H9 (cell line): ENCODE results near the gene ADAMTSL3. TPM values are rescaled to one million over a fixed set of nuclear protein-coding genes. Genes with fewer than 3 reads are reported as not detected.

ENCODE experiments used
- DNase-seq: peaks from one replicate; pipeline ENCODE4 v3.0.0-alpha.2; 2017
- H2AFZ ChIP-seq: one replicate; pipeline ENCODE4 v1.6.1; 2013; ENCODE audit warnings: mild to moderate bottlenecking, low read length, control low read depth, moderate library complexity
- H2AK5ac ChIP-seq: 2 replicates; pipeline ENCODE4 v1.6.1; 2013; ENCODE audit warnings: low read length, control low read depth, mixed read lengths; ENCODE audit not compliant: insufficient read length
- H2BK120ac ChIP-seq: one replicate; pipeline ENCODE4 v1.6.1; 2013; ENCODE audit warnings: low read depth, mild to moderate bottlenecking, low read length, control low read depth, inconsistent platforms; ENCODE audit not compliant: poor library complexity, severe bottlenecking
- H2BK12ac ChIP-seq: 2 replicates; pipeline ENCODE4 v1.6.1; 2013; ENCODE audit warnings: low read length, control low read depth, mixed read lengths, low read depth; ENCODE audit not compliant: insufficient read length
- H2BK15ac ChIP-seq: 2 replicates; pipeline ENCODE4 v1.6.1; 2013; ENCODE audit warnings: low read depth, low read length, control low read depth
- H2BK20ac ChIP-seq: one replicate; pipeline ENCODE4 v1.6.1; 2013; ENCODE audit warnings: low read depth, mild to moderate bottlenecking, low read length, control low read depth, inconsistent platforms; ENCODE audit not compliant: poor library complexity, severe bottlenecking
- H2BK5ac ChIP-seq: 2 replicates; pipeline ENCODE4 v1.6.1; 2013; ENCODE audit warnings: low read length, control low read depth, mixed read lengths; ENCODE audit not compliant: insufficient read length
- H3K14ac ChIP-seq: 2 replicates; pipeline ENCODE4 v1.6.1; 2013; ENCODE audit warnings: low read length, control low read depth; ENCODE audit not compliant: insufficient read depth
- H3K18ac ChIP-seq: 2 replicates; pipeline ENCODE4 v1.6.1; 2013; ENCODE audit warnings: low read depth, mild to moderate bottlenecking, mixed read lengths, low read length, control low read depth; ENCODE audit not compliant: insufficient read length
- H3K23ac ChIP-seq: 2 replicates; pipeline ENCODE4 v1.6.1; 2013; ENCODE audit warnings: low read length, control low read depth, mixed read lengths, low read depth; ENCODE audit not compliant: insufficient read length
- H3K23me2 ChIP-seq: 2 replicates; pipeline ENCODE4 v1.6.1; 2013; ENCODE audit warnings: low read depth, mild to moderate bottlenecking, mixed read lengths, low read length, control low read depth; ENCODE audit not compliant: insufficient read length, poor library complexity, severe bottlenecking
- H3K27ac ChIP-seq: 2 replicates; pipeline ENCODE4 v1.5.1; 2013; ENCODE audit warnings: low read length, control low read depth, mixed read lengths, low read depth; ENCODE audit not compliant: insufficient read length
- H3K27me3 ChIP-seq: 2 replicates; pipeline ENCODE4 v1.6.1; 2013; ENCODE audit warnings: low read length, control low read depth, inconsistent platforms; ENCODE audit not compliant: insufficient read depth
- H3K4ac ChIP-seq: 2 replicates; pipeline ENCODE4 v1.6.1; 2013; ENCODE audit warnings: low read depth, mild to moderate bottlenecking, control low read depth, inconsistent platforms, low read length, moderate library complexity
- H3K4me1 ChIP-seq: 2 replicates; pipeline ENCODE4 v1.6.1; 2013; ENCODE audit warnings: low read length, control low read depth, inconsistent platforms; ENCODE audit not compliant: insufficient read depth
- H3K4me2 ChIP-seq: 2 replicates; pipeline ENCODE4 v1.6.1; 2013; ENCODE audit warnings: low read length, control low read depth, mixed read lengths; ENCODE audit not compliant: insufficient read length, insufficient read depth
- H3K56ac ChIP-seq: 2 replicates; pipeline ENCODE4 v1.6.1; 2013; ENCODE audit warnings: low read depth, mild to moderate bottlenecking, mixed read lengths, low read length, control low read depth; ENCODE audit not compliant: insufficient read length
- H3K79me1 ChIP-seq: 2 replicates; pipeline ENCODE4 v1.6.1; 2013; ENCODE audit warnings: low read depth, mild to moderate bottlenecking, moderate library complexity, low read length, control low read depth, inconsistent platforms; ENCODE audit not compliant: insufficient read depth, poor library complexity, severe bottlenecking
- H3K79me2 ChIP-seq: 2 replicates; pipeline ENCODE4 v1.6.1; 2013; ENCODE audit warnings: low read length, control low read depth, inconsistent platforms; ENCODE audit not compliant: insufficient read depth
- H3K9ac ChIP-seq: 2 replicates; pipeline ENCODE4 v1.6.1; 2013; ENCODE audit warnings: low read length, control low read depth, mixed read lengths; ENCODE audit not compliant: insufficient read length; ENCODE audit errors: extremely low read depth
- H3K9me3 ChIP-seq: one replicate; pipeline ENCODE4 v1.6.1; 2013; ENCODE audit warnings: low read depth, low read length, inconsistent platforms; ENCODE audit not compliant: control insufficient read depth
- H3T11ph ChIP-seq: one replicate; pipeline ENCODE4 v1.6.1; 2013; ENCODE audit warnings: mild to moderate bottlenecking, low read length, control low read depth, inconsistent platforms
- H4K20me1 ChIP-seq: one replicate; pipeline ENCODE4 v1.6.1; 2013; ENCODE audit not compliant: control insufficient read depth, insufficient read length, insufficient read depth
- H4K5ac ChIP-seq: 2 replicates; pipeline ENCODE4 v1.6.1; 2013; ENCODE audit warnings: low read depth, mild to moderate bottlenecking, mixed read lengths, low read length, control low read depth; ENCODE audit not compliant: insufficient read length
- H4K8ac ChIP-seq: replicated peaks from 2 replicates; pipeline ENCODE4 v1.6.1; 2013; ENCODE audit warnings: low read length, control low read depth, mixed read lengths, low read depth; ENCODE audit not compliant: insufficient read length
- H4K91ac ChIP-seq: 2 replicates; pipeline ENCODE4 v1.6.1; 2013; ENCODE audit warnings: low read depth, mild to moderate bottlenecking, moderate library complexity, mixed read lengths, low read length, control low read depth; ENCODE audit not compliant: insufficient read length
- H3K27ac Mint-ChIP-seq, 3 experiments: 2 replicates in 2 of 3; 3 replicates in 1 of 3; pipeline ENCODE4 v1.8.0; 2020 to 2021; ENCODE audit warnings: mixed read lengths in 3 of 3, mild to moderate bottlenecking in 1 of 3, moderate library complexity in 1 of 3
- H3K27me3 Mint-ChIP-seq: 2 replicates; pipeline ENCODE4 v1.8.0; 2021; ENCODE audit warnings: low read depth, mild to moderate bottlenecking, moderate library complexity, mixed read lengths
- H3K36me3 Mint-ChIP-seq, 3 experiments: 2 replicates in 2 of 3; 3 replicates in 1 of 3; pipeline ENCODE4 v1.8.0; 2020 to 2021; ENCODE audit warnings: low read depth in 3 of 3, mixed read lengths in 3 of 3; ENCODE audit not compliant: insufficient read depth in 1 of 3
- H3K4me1 Mint-ChIP-seq, 2 experiments: 2 replicates each; pipeline ENCODE4 v1.8.0; 2020; ENCODE audit warnings: mixed read lengths in 2 of 2
- H3K4me3 Mint-ChIP-seq, 2 experiments: 2 replicates in 1 of 2; 3 replicates in 1 of 2; pipeline ENCODE4 v1.8.0; 2020 to 2021; ENCODE audit warnings: mild to moderate bottlenecking in 2 of 2, mixed read lengths in 2 of 2, moderate library complexity in 1 of 2
- H3K9me3 Mint-ChIP-seq, 2 experiments: 2 replicates in 1 of 2; 3 replicates in 1 of 2; pipeline ENCODE4 v1.8.0; 2020; ENCODE audit warnings: mild to moderate bottlenecking in 2 of 2, mixed read lengths in 2 of 2, moderate library complexity in 1 of 2
- CTCF ChIP-seq: fragments of 200-600 bp; sonication (generic); conservative IDR thresholded peaks from 3 replicates; pipeline ENCODE4 v1.8.0; 2021; ENCODE audit warnings: antibody characterized with exemption, mild to moderate bottlenecking
- WGBS: extraction: QIAGEN DNeasy Blood & Tissue Kit; methylation state at CpG from one replicate; pipeline ENCODE4 v1.1.7; 2013; ENCODE audit warnings: missing lambda C conversion rate, low lambda C conversion rate, mixed read lengths; ENCODE audit not compliant: insufficient read length; ENCODE audit errors: extremely low coverage; 5-methylcytosine and 5-hydroxymethylcytosine counted together
- total RNA-seq: library from RNA; stranded (reverse); gene quantifications from 2 replicates; pipeline ENCODE4 v1.2.1, GENCODE V29; 2021

ADAMTSL3 gene
- total RNA-seq, 1 experiment from 2014 or later = 0.39 TPM

GRCh38 chr15:83929619-83930018, 275.7 kb downstream of the ADAMTSL3 start:
- no CpG with 5 or more reads among the region's 1 CpG for WGBS
- no peaks in the 10 kb centered on the region for H3K23me2 ChIP-seq
- no peak overlapping the region for H2BK120ac ChIP-seq
- H3K14ac ChIP-seq = no peak overlapping the region
- no peak overlapping the region for H2AFZ ChIP-seq
- DNase-seq = no peak
- no peak overlapping the region for H3K27ac Mint-ChIP-seq
- H3K4ac ChIP-seq = no peak overlapping the region
- H4K8ac ChIP-seq = no peak overlapping the region
- peaks cover 0 to 7% (median 4%) of the 10 kb centered on the region in 3 experiments; a peak in 5 of 7 replicates for H3K36me3 Mint-ChIP-seq
- no peaks in the 10 kb centered on the region for H3K79me2 ChIP-seq
- H3K23ac ChIP-seq = no peak overlapping the region
- H2BK20ac ChIP-seq = no peak overlapping the region
- no peaks in the 10 kb centered on the region for H3K27me3 ChIP-seq
- no peak overlapping the region for H3K56ac ChIP-seq
- H3K4me3 Mint-ChIP-seq = no peak overlapping the region
- H3K27me3 Mint-ChIP-seq = no peaks in the 10 kb centered on the region
- no peak overlapping the region for H3K27ac ChIP-seq
- H4K20me1 ChIP-seq = no peaks in the 10 kb centered on the region
- peaks cover 9% of the 10 kb centered on the region for H3K9me3 ChIP-seq
- no peak overlapping the region for H3K4me2 ChIP-seq
- no peaks in the 10 kb centered on the region for H3K79me1 ChIP-seq
- H3K4me1 Mint-ChIP-seq = peaks cover 2 to 8% of the 10 kb centered on the region in 2 experiments; a peak in 3 of 4 replicates
- no peak overlapping the region for H2AK5ac ChIP-seq
- H2BK12ac ChIP-seq = no peak overlapping the region
- no peak overlapping the region for H3K9ac ChIP-seq
- no peaks in the 10 kb centered on the region for H3K4me1 ChIP-seq
- TF ChIP-seq CTCF = no peak
- H4K5ac ChIP-seq = no peak overlapping the region
- H2BK15ac ChIP-seq = no peak overlapping the region
- peaks cover 10 to 17% of the 10 kb centered on the region in 2 experiments for H3K9me3 Mint-ChIP-seq
- no peak overlapping the region for H4K91ac ChIP-seq
- H3T11ph ChIP-seq = no peak overlapping the region
- H2BK5ac ChIP-seq = no peak overlapping the region
- H3K18ac ChIP-seq = no peak overlapping the region
